Measurements from ENCODE around the gene EPB41L5.
A peak's percentile ranks its signal among the peaks of the same experiment; 100 is the strongest.

EPB41L5 gene

GRCh38 chr2:120203251-120204021 lies 190.6 kb downstream of the EPB41L5 start:
- Histone ChIP-seq H3K27me3 (ENCODE audit: insufficient read depth, poor library complexity, severe bottlenecking) (no peaks in the 10 kb centered on the region), H3K27ac (replicated peaks) (peak overlapping the region; percentile 42), H3K4me3 (replicated peaks; ENCODE audit: insufficient read depth, low read length) (no peak overlapping the region)
- TF ChIP-seq POLR2AphosphoS5 (IDR thresholded peaks at IDR 0.05; ENCODE audit: low read depth) (no peak), GABPA (IDR thresholded peaks at IDR 0.05; ENCODE audit: low read depth) (0 out of 2 replicates have a peak, but pooled peaks have one; percentile 23), SPI1 (IDR thresholded peaks at IDR 0.05; ENCODE audit: borderline replicate concordance, low read depth) (peak; percentile 32; the same call in 1 of the 2 replicates)
- TF ChIP-seq, protein P1, sequence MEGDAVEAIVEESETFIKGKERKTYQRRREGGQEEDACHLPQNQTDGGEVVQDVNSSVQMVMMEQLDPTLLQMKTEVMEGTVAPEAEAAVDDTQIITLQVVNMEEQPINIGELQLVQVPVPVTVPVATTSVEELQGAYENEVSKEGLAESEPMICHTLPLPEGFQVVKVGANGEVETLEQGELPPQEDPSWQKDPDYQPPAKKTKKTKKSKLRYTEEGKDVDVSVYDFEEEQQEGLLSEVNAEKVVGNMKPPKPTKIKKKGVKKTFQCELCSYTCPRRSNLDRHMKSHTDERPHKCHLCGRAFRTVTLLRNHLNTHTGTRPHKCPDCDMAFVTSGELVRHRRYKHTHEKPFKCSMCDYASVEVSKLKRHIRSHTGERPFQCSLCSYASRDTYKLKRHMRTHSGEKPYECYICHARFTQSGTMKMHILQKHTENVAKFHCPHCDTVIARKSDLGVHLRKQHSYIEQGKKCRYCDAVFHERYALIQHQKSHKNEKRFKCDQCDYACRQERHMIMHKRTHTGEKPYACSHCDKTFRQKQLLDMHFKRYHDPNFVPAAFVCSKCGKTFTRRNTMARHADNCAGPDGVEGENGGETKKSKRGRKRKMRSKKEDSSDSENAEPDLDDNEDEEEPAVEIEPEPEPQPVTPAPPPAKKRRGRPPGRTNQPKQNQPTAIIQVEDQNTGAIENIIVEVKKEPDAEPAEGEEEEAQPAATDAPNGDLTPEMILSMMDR (IDR thresholded peaks at IDR 0.05; ENCODE audit: insufficient read depth, low read length) = no peak
- TF ChIP-seq, protein P2, sequence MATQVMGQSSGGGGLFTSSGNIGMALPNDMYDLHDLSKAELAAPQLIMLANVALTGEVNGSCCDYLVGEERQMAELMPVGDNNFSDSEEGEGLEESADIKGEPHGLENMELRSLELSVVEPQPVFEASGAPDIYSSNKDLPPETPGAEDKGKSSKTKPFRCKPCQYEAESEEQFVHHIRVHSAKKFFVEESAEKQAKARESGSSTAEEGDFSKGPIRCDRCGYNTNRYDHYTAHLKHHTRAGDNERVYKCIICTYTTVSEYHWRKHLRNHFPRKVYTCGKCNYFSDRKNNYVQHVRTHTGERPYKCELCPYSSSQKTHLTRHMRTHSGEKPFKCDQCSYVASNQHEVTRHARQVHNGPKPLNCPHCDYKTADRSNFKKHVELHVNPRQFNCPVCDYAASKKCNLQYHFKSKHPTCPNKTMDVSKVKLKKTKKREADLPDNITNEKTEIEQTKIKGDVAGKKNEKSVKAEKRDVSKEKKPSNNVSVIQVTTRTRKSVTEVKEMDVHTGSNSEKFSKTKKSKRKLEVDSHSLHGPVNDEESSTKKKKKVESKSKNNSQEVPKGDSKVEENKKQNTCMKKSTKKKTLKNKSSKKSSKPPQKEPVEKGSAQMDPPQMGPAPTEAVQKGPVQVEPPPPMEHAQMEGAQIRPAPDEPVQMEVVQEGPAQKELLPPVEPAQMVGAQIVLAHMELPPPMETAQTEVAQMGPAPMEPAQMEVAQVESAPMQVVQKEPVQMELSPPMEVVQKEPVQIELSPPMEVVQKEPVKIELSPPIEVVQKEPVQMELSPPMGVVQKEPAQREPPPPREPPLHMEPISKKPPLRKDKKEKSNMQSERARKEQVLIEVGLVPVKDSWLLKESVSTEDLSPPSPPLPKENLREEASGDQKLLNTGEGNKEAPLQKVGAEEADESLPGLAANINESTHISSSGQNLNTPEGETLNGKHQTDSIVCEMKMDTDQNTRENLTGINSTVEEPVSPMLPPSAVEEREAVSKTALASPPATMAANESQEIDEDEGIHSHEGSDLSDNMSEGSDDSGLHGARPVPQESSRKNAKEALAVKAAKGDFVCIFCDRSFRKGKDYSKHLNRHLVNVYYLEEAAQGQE (IDR thresholded peaks at IDR 0.05; ENCODE audit: insufficient replicate concordance, low read depth) = no peak
- peak; percentile 79 to 81 for DNase-seq (ENCODE audit: low read depth in 1 of 2, low spot score in 1 of 2)

DNA sequence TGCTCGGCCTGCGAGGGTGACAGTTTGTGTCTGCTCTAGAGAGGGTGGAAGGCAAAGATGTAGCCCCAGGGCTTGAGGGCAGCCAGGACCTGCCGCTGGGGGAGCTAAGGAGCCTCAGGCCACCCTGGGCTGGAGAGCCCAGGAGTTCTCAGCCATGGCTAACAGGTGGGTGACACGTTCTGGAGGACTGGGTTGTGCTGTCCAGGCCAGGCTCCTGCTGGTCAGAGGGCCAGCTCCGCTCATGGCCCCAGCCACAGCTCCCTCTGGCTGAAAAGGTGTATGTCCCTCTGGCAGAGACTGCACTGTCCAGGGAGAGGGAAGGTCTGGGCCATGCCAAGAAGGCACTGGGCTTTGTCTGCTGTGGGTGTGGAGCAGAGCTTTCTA lies 191.1 kb downstream of the EPB41L5 start:
- H3K4me3 ChIP-seq (replicated peaks; ENCODE audit: insufficient read depth, low read length) = no peak overlapping the region
- H3K27ac ChIP-seq (replicated peaks) = peak overlapping the region; percentile 42
- no peaks in the 10 kb centered on the region for H3K27me3 ChIP-seq (ENCODE audit: insufficient read depth, poor library complexity, severe bottlenecking)
- no peak for DNase-seq (ENCODE audit: low read depth in 1 of 2, low spot score in 1 of 2)
- TF ChIP-seq, protein P2 (IDR thresholded peaks at IDR 0.05; ENCODE audit: insufficient replicate concordance, low read depth) = no peak
- TF ChIP-seq POLR2AphosphoS5 (IDR thresholded peaks at IDR 0.05; ENCODE audit: low read depth) (no peak), GABPA (IDR thresholded peaks at IDR 0.05; ENCODE audit: low read depth) (no peak), SPI1 (IDR thresholded peaks at IDR 0.05; ENCODE audit: borderline replicate concordance, low read depth) (no peak)
- TF ChIP-seq, protein P1 (IDR thresholded peaks at IDR 0.05; ENCODE audit: insufficient read depth, low read length) = no peak

- no peaks in the 10 kb centered on the region for H3K27me3 ChIP-seq (ENCODE audit: insufficient read depth, poor library complexity, severe bottlenecking)
- TF ChIP-seq GABPA (IDR thresholded peaks at IDR 0.05; ENCODE audit: low read depth) (no peak), SPI1 (IDR thresholded peaks at IDR 0.05; ENCODE audit: borderline replicate concordance, low read depth) (no peak), POLR2AphosphoS5 (IDR thresholded peaks at IDR 0.05; ENCODE audit: low read depth) (no peak)
- TF ChIP-seq, protein P1 (IDR thresholded peaks at IDR 0.05; ENCODE audit: insufficient read depth, low read length) = no peak
- TF ChIP-seq, protein P2 (IDR thresholded peaks at IDR 0.05; ENCODE audit: insufficient replicate concordance, low read depth) = no peak
- no peak for DNase-seq (ENCODE audit: low read depth in 1 of 2, low spot score in 1 of 2)
- H3K27ac ChIP-seq (replicated peaks) = no peak overlapping the region
- no peak overlapping the region for H3K4me3 ChIP-seq (replicated peaks; ENCODE audit: insufficient read depth, low read length)
These were observed 191.5 kb downstream of the EPB41L5 start for GRCh38 chr2:120204417-120204816.
